Endothelial cell of umbilical vein (primary cell): ENCODE data around the gene ATP11B.
"Not testable (repeated sequence)": the region's sequence is repeated elsewhere in the genome, so short reads cannot be mapped to it uniquely, and the experiment has no call there.

Experiments
- CTCF ChIP-seq, 2 donors: IDR thresholded peaks; 1 replicate in 1 of 2; 2 replicates in 1 of 2; pipeline ENCODE4 v1.5.1; 2011; ENCODE audit warnings: low read length in 2 of 2, mild to moderate bottlenecking in 2 of 2, moderate library complexity in 2 of 2, control low read depth in 1 of 2, inconsistent platforms in 1 of 2, low read depth in 1 of 2; ENCODE audit not compliant: insufficient read depth in 1 of 2; ENCODE audit errors: extremely low read depth in 1 of 2
- EZH2 ChIP-seq: IDR thresholded peaks from 2 replicates; pipeline ENCODE4 v1.6.1; 2012; ENCODE audit warnings: borderline replicate concordance, low read depth, mild to moderate bottlenecking, moderate library complexity, low read length, inconsistent platforms; ENCODE audit not compliant: severe bottlenecking

GRCh38 chr3:182870917-182871316 lies 77.6 kb downstream of the ATP11B start:
- TF ChIP-seq CTCF (IDR thresholded peaks at IDR 0.05; ENCODE audit: extremely low read depth in 1 of 2, insufficient read depth in 1 of 2, low read depth in 1 of 2, low read length in 2 of 2); EZH2: not testable (repeated sequence)
